ENCODE measurements around the gene SNX9.
"Not testable (repeated sequence)": the region's sequence is repeated elsewhere in the genome, so short reads cannot be mapped to it uniquely, and the experiment has no call there.

Gene SNX9

GRCh38 chr6:157858664-157859063 is 35.6 kb downstream of the SNX9 start:
- not testable (repeated sequence) for DNase-seq (ENCODE audit: low read depth in 2 of 2)

- no peak for DNase-seq (ENCODE audit: low read depth in 2 of 2)
Observed at GRCh38 chr6:157859775-157860504, 36.9 kb downstream of the SNX9 start.

- no peak for DNase-seq (ENCODE audit: low read depth in 2 of 2)
Observed at GRCh38 chr6:157860505-157860991, 37.5 kb downstream of the SNX9 start.

- DNase-seq (ENCODE audit: low read depth in 2 of 2): no peak
Observed at GRCh38 chr6:157861184-157861583, 38.1 kb downstream of the SNX9 start.

GRCh38 chr6:157861814-157862213 is 38.8 kb downstream of the SNX9 start:
- DNase-seq (ENCODE audit: low read depth in 2 of 2): no peak

GRCh38 chr6:157862706-157863105 is 39.7 kb downstream of the SNX9 start:
- no peak for DNase-seq (ENCODE audit: low read depth in 2 of 2)

- no peak for DNase-seq (ENCODE audit: low read depth in 2 of 2)
Observed at GRCh38 chr6:157864185-157864761, 41.2 kb downstream of the SNX9 start.

GRCh38 chr6:157865249-157865648 is 42.2 kb downstream of the SNX9 start:
- no peak for DNase-seq (ENCODE audit: low read depth in 2 of 2)

GRCh38 chr6:157867155-157867559 is 44.1 kb downstream of the SNX9 start:
- DNase-seq (ENCODE audit: low read depth in 2 of 2): no peak

- no peak for DNase-seq (ENCODE audit: low read depth in 2 of 2)
Observed at GRCh38 chr6:157867981-157868380, 44.9 kb downstream of the SNX9 start.

- DNase-seq (ENCODE audit: low read depth in 2 of 2): no peak
Observed at GRCh38 chr6:157868835-157869234, 45.8 kb downstream of the SNX9 start.

- DNase-seq (ENCODE audit: low read depth in 2 of 2): no peak
Observed at GRCh38 chr6:157869673-157870302, 46.7 kb downstream of the SNX9 start.

GRCh38 chr6:157873735-157874344 is 50.8 kb downstream of the SNX9 start:
- DNase-seq (ENCODE audit: low read depth in 2 of 2): peak; percentile 69 to 75

GRCh38 chr6:157877149-157877548 is 54.1 kb downstream of the SNX9 start:
- DNase-seq (ENCODE audit: low read depth in 2 of 2): no peak

- DNase-seq (ENCODE audit: low read depth in 2 of 2): no peak
Observed at GRCh38 chr6:157877573-157878438, 54.8 kb downstream of the SNX9 start.

GRCh38 chr6:157879034-157879872 is 56.2 kb downstream of the SNX9 start:
- no peak for DNase-seq (ENCODE audit: low read depth in 2 of 2)

- DNase-seq (ENCODE audit: low read depth in 2 of 2): no peak
Observed at GRCh38 chr6:157879873-157880254, 56.8 kb downstream of the SNX9 start.

GRCh38 chr6:157880534-157880933 is 57.5 kb downstream of the SNX9 start:
- no peak for DNase-seq (ENCODE audit: low read depth in 2 of 2)

GRCh38 chr6:157881342-157881741 is 58.3 kb downstream of the SNX9 start:
- DNase-seq (ENCODE audit: low read depth in 2 of 2): no peak

- DNase-seq (ENCODE audit: low read depth in 2 of 2): no peak
Observed at GRCh38 chr6:157884756-157885155, 61.7 kb downstream of the SNX9 start.
